ENCODE data around the gene PDZK1IP1.
"Not testable (repeated sequence)": the region's sequence is repeated elsewhere in the genome, so short reads cannot be mapped to it uniquely, and the experiment has no call there.

The PDZK1IP1 gene

GRCh38 chr1:47181095-47181954 is 8.5 kb downstream of the PDZK1IP1 start:
- no peak for DNase-seq (ENCODE audit: low spot score)

- DNase-seq (ENCODE audit: low spot score): no peak
These were observed 9.2 kb downstream of the PDZK1IP1 start for GRCh38 chr1:47180603-47181094.

DNA sequence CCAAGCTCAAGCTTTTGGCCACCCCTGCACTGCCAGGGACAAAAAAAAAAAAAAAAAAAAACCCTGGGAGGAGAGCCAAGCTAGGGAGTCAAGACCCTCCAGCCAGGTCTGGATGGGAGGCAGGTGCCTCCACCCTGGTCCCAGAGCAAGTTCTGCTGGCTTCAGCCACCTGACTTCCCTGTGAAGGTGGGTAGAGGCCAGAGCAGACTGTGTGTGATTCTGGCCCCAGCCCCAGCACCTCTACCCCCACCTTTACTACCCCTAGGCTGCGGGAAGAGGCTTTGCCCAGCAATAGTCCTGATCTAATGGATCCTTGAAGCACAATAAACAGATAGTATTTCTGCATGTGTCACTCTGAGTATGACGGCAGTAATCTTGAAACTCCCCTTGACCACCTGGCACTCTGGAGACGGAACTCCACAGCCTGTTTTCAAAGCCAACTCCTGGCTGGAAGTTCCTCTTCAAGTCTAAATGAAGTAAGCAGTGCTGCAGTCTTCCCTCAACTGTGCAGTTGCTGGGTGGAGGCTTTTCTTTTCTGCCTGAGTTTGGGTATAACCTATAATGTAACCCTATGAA is 9.8 kb downstream of the PDZK1IP1 start:
- DNase-seq (ENCODE audit: low spot score): no peak

GRCh38 chr1:47179017-47179987 is 10.5 kb downstream of the PDZK1IP1 start:
- peak; percentile 76 for DNase-seq (ENCODE audit: low spot score)

GRCh38 chr1:47178654-47179016 is 11.2 kb downstream of the PDZK1IP1 start:
- no peak for DNase-seq (ENCODE audit: low spot score)

- DNase-seq (ENCODE audit: low spot score): no peak
These were observed 11.8 kb downstream of the PDZK1IP1 start for GRCh38 chr1:47178020-47178419.

- DNase-seq (ENCODE audit: low spot score): peak; percentile 39
These were observed 14.5 kb downstream of the PDZK1IP1 start for GRCh38 chr1:47175227-47175934.

DNA sequence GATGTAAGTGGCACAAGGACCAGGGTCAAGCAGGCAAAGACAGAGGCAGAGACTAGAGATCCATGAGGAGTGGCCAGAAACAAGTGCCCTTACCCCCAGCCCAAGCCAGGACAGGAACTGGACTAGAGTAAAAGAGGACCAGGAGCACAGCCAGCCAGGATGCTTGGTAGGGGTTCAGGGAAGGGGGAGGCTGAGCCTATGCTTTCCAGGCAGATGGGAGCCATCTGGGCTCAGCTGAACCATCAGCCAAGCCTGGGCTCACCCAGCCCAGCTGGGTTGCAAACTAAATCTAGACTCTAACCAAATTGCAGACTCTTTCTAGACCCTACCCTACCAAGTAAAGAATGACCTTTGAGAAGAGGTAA is 15.2 kb downstream of the PDZK1IP1 start:
- DNase-seq (ENCODE audit: low spot score): no peak

DNA sequence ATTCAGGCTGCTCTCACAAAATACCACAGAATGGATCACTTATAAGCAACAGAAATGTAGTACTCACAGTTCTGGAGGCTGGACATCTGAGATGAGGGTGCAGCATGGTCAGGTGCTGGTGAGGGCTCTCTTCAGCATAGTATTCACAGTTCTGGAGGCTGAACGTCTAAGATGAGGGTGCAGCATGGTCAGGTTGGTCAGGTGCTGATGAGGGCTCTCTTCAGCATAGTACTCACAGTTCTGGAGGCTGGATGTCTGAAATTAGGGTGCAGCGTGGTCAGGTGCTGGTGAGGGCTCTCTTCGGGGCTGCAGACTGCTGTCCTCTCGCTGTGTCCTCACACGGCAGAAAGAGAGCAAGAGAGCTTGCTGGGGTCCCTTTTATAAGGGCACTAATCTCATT is 17.1 kb downstream of the PDZK1IP1 start:
- DNase-seq (ENCODE audit: low spot score): no peak

DNA sequence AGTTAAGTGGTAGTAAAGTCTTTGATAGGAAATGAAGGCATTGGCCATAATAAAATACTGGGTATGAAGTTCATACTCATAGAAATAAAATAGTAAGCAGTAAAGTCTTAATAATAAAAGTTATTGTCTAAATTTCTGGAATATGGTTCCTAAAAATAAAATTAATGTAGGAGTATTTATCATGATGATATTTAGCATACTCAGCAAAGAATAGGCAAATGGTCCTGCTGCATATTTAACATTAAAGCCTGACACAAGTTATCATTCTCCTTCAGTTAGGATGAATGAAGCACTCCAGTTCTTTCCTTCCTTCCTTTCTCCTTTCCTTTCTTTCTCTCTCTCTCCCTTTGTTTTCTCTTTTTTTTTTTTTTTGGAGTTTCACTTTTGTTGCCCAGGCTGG is 25.3 kb downstream of the PDZK1IP1 start:
- DNase-seq (ENCODE audit: low spot score): no peak

DNA sequence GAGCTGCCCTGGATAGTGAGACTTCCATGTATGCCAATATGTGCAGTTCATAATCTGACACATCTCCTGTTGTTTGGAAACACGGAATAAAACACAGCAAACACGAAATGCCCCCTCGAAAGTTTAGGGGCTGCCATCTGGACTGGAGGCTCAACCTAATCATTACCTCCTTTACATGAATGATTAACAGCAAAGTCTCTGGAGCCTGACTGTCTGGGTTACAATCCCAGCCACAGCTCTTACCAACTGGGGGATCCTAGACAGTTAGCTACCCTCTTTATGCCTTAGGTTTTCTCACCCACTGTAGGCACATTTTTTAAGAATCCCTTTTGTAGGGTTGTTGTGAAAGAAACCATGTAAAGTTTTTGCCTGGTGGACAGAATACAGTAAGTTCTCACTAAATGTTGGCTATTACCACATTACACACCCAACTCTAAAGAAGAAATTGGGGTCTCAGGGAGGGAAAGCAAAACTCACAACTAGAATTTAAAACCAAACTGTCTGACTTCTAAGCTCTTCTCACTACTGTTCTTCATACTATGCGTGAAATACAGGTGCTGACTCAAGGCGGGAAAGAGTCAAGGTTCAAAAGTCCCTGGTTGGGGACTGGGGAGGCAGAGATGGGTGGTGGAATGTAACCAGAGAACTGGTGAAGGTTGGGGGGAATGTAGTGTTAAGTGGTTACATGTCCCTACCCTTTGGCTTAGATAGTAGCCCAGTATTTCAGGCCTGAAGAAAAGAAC is 28.4 kb downstream of the PDZK1IP1 start:
- DNase-seq (ENCODE audit: low spot score): no peak

DNA sequence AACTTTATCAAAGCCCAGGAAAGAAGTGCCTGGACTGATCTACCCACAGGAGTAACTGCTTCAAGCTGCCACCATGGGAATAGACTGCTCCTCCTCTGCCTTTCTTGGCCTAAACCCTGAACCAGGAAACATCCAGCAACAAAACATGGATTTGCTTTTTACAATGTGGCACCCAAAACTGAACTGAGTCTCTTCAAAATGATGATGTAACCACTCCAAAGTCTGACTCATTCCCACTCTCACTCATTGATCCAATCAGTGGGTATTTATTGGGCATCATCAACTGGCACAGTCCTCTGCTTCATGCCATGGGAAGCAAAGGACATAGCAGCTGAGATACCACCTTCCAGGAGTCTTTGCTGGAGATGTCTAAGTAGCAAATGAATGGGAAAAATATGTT is 29.1 kb downstream of the PDZK1IP1 start:
- no peak for DNase-seq (ENCODE audit: low spot score)

- DNase-seq (ENCODE audit: low spot score): not testable (repeated sequence)
These were observed 31.9 kb downstream of the PDZK1IP1 start for GRCh38 chr1:47157957-47158356.

DNA sequence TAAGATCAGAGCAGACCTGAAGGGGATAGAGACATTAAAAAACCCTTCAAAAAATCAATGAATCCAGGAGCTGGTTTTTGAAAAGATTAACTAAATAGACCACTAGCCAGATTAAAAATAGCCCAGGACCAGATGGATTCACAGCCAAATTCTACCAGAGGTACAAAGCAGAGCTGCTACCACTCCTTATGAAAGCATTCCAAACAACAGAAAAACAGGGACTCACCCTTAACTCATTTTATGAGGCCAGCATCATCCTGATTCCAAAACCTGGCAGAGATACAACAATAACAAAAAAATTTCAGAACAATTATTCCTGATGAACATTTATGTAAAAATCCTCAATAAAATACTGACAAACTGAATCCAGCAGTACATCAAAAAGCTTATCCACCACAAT is 33.4 kb downstream of the PDZK1IP1 start:
- not testable (repeated sequence) for DNase-seq (ENCODE audit: low spot score)

- DNase-seq (ENCODE audit: low spot score): peak; percentile 11
These were observed 40.7 kb downstream of the PDZK1IP1 start for GRCh38 chr1:47149162-47149561.

- no peak for DNase-seq (ENCODE audit: low spot score)
These were observed 42.6 kb downstream of the PDZK1IP1 start for GRCh38 chr1:47147047-47147785.

- DNase-seq (ENCODE audit: low spot score): not testable (repeated sequence)
These were observed 43.3 kb downstream of the PDZK1IP1 start for GRCh38 chr1:47146495-47146894.

DNA sequence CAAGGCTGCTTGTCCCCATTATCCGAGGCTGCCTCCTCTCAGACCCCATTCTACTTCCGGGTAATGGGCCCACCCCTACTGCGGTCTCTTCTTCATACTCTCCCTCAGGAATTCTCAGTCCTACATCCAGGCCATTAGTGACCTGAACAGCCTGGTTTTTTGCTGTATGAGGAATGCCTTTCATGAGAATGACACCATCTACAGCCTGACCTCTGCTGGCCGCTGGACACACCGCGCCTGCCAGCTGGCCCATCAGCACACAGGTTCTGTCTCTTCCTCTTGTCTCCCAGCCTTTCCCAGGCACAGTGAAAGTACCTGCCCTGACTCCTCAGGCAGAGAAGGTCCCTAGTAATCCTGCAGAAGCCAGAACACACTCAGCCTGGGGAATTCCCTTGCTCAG is 46.2 kb downstream of the PDZK1IP1 start:
- DNase-seq (ENCODE audit: low spot score): not testable (repeated sequence)

GRCh38 chr1:47140358-47140757 is 49.5 kb downstream of the PDZK1IP1 start:
- not testable (repeated sequence) for DNase-seq (ENCODE audit: low spot score)

Data from SK-N-DZ (cell line).